T-helper 22 cell (primary cell): ENCODE data around the gene SUPT16H.

Experiments
- DNase-seq: peaks from one replicate; pipeline ENCODE4 v3.0.0-alpha.2; 2020; ENCODE audit warnings: low read depth

The SUPT16H gene

GRCh38 chr14:21302013-21302835, 81.6 kb downstream of the SUPT16H start:
- no peak for DNase-seq
